GM12864 (cell line): ENCODE measurements around the gene GLB1L2.

Experiments used
- DNase-seq: peaks from one replicate; pipeline ENCODE4 v3.0.0-alpha.2; 2011; ENCODE audit warnings: low read depth
- H3K4me3 ChIP-seq: 2 replicates; pipeline ENCODE4 v1.5.1; 2011; ENCODE audit warnings: mild to moderate bottlenecking, low read depth, low read length, control low read depth
- TF ChIP-seq, protein P1 (sequence below): IDR thresholded peaks from 2 replicates; pipeline ENCODE4 v1.5.1; 2011; ENCODE audit warnings: low read depth, mild to moderate bottlenecking, moderate library complexity, low read length, control low read depth, inconsistent platforms; ENCODE audit errors: missing control alignments

GLB1L2 gene

DNA sequence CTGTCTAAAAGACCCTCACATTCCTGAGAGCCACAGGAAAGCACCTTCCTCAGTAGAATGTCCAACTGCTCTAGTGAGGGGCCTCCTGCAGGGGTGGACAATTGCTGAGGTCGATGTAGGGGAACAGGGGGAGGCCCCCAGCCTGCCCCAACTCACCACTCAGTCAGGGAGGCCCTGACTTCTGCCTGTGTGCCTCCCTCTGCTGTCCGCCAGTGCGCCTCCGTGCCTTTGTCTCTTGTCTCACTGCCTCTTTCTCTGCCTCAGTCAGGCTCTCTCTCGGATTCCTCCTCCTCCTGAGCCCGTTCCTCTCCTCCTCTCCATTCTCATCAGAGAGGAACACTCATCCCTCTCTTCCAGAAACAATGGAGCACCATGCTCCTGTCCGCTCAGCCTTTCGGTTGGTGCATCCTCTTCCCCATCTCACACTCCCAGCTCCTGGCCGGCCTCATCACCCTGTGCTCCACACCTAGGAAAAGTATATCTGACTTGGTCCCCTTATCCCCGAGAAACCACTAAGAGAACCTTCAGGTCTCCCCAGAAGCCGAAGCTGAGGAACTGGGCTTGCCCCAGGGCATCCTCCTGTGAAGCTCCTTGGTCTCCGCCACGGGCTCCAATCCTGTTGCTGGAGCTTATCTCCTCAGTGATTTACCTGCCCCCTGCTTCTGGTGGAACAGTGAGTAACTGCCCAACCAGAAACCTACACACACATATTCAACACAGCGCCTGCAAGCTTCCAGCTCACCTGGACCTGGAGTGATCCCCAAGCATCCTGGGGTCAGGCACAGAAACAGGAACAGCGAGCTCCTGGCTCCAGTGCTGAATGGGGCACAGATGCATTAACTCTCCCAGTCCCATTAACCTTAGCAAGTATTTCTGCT lies 78.0 kb downstream of the GLB1L2 start:
- H3K4me3 ChIP-seq: no peak overlapping the region
- TF ChIP-seq, protein P1, sequence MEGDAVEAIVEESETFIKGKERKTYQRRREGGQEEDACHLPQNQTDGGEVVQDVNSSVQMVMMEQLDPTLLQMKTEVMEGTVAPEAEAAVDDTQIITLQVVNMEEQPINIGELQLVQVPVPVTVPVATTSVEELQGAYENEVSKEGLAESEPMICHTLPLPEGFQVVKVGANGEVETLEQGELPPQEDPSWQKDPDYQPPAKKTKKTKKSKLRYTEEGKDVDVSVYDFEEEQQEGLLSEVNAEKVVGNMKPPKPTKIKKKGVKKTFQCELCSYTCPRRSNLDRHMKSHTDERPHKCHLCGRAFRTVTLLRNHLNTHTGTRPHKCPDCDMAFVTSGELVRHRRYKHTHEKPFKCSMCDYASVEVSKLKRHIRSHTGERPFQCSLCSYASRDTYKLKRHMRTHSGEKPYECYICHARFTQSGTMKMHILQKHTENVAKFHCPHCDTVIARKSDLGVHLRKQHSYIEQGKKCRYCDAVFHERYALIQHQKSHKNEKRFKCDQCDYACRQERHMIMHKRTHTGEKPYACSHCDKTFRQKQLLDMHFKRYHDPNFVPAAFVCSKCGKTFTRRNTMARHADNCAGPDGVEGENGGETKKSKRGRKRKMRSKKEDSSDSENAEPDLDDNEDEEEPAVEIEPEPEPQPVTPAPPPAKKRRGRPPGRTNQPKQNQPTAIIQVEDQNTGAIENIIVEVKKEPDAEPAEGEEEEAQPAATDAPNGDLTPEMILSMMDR: no peak
- DNase-seq: no peak

DNA sequence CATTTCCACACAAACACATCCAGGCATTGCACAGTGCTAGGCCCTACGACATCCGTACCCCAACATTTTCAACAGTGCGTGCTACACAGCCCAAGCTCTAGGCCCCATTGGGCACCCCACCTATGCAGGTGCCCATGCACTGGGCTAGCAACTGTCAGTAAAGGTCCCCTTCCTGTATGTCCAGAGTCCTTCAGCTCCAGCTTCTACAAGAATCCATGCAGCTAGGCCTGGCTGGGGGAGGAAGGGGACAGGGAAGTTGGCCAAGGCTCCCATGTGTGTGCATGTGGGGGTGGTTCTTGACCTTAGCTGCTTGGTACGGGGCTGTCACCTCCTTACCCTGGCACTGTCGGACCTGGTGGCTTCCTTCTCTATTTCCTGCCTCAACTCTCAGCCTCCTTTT lies 79.0 kb downstream of the GLB1L2 start:
- no peak overlapping the region for H3K4me3 ChIP-seq
- no peak for DNase-seq
- TF ChIP-seq, protein P1: no peak

DNA sequence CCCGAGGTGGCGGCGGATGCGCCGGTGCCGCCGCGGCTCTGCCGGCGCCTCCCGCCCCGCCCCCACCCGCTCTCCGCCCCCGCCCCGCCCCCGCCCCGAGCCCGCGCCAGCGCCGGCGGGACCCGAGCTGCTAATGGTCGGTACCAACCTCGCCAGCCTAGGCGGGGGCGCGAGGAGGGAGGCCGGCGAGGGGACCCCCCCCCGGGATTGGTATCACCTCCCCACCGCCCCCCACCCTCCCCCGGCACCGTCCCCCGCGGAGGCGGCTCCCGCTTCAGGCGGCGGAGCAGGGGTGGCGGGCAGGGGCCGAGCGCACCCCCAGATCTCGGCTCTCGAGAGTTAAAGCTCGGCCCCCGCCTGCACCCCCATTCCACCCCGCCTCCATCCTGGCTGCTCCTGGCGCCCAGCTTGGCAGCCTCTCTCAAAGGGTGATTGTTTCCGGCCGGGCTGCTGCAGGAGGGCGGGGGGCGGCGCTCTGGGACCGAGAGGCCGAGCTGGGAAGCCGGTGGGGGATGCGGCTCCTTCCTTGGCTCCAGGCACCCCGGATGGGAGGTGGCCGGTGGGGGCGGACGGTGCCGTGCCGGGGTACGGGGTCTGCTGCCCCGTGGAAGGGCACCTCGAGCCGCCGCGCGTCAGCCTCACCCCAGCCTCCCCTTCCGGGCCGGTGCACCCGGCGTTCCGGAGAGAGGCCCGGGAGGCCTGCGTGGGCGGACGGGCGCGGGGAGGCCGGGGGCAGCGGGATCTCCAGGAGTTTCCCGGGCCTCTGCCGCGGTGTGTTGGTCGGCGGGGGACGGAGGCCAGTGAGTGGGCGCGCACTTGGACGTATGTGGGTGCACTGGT lies 80.6 kb downstream of the GLB1L2 start, which contains the start of gene B3GAT1:
TSS of gene B3GAT1 (minus strand) at position 40 of the 840 bp plus-strand sequence. CDS start 24,583 bp downstream, outside the sequence.
- TF ChIP-seq, protein P1: no peak
- DNase-seq: no peak
- H3K4me3 ChIP-seq: no peak within 1 kb of the TSS

DNA sequence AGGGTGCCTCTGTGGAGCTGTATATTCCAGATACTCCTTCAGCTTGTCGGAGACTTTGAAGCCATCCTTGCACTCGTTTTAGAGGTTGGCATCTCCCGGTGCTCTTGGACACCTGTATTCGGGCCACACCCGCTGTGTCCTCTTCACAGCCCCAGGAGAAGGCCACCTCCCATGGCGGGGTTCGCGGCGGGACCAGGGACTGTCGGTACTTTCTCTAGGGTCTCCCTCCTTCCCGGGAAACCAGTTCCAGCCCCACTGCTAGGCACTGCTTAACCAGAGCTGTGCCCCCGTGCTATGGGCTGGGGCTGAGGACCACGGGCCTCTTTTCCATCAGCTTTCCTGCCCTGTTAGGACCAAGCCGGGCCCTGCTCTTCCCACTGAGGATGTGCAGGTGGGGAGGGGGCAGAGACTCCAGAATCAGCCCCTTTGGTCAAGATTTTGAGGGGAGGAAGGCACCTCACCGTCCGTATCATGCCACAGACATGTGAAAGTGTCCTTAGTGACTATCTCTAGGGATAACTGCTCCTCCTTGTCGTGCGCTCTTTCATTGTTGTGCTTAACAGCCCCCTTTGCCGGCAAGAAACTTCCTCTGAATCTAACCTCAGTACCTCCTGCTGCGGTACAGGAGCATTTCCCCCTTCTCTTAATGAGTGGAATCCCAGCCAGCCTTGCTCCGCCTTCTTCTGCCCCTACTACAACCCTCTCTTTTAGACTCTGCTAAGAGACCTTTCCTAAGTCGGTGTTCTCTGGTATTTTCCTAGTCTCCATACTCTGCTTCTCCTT lies 81.4 kb downstream of the GLB1L2 start:
- DNase-seq: no peak
- no peak overlapping the region for H3K4me3 ChIP-seq
- TF ChIP-seq, protein P1: no peak

DNA sequence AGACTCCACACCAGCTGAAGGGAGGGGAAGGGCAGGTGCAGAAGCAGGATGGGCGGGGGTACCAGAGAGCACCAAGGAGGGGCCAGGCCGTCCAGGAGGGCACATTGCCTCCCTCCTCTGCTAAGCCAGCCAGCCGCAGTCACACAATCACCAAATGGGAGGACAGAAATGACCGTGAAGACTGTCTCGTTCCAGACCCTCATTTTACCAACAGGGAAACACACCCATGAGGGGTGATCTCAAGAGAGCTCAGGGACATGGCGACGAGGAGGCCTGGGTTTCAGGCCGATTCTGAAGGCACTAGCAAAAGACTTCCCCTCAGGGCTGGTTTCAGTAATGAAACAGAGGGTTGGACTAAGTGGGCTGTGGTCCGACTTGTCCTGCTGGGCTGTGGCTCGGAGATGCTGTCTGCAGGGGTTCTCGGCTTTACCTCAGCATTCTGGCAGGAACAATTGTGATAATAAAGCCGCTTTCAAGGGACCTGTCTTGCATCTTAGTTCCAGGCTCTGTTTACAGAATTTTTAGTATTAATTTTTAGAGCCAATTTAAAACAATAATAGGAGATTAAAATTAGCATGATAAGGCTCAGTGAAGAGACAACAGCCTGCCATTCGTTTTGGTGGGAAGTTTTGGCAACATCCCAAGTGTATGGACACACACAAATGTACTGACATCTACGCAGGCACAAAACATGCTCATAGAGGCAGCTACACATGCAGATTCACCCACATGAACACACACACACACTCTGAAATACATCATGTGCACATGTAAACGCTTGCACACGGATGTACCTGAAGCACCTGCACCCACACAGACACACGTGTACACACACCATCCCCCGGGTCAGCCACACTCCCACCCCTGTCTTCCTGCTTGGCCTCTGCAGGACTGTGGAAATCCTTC lies 82.3 kb downstream of the GLB1L2 start:
- no peak overlapping the region for H3K4me3 ChIP-seq
- no peak for DNase-seq
- TF ChIP-seq, protein P1: no peak
